Measurements from ENCODE around the gene KIAA0930.

- TF ChIP-seq CTCF (conservative IDR thresholded peaks at IDR 0.05; ENCODE audit: low read depth, low read length) (no peak), EZH2 (IDR thresholded peaks at IDR 0.05; ENCODE audit: borderline replicate concordance, low read depth, low read length, poor library complexity, severe bottlenecking) (no peak)
These were observed 24.3 kb downstream of the KIAA0930 start for GRCh38 chr22:45216133-45217003.

Data from A673 (cell line).